Stimulated activated CD4-positive, alpha-beta T cell treated with anti-CD3 and anti-CD28 coated beads, Interleukin-15, amount 100 ng/mL, for 48 hours (primary cell): ENCODE data around the gene SLC4A1AP.

Experiments used
- DNase-seq, 2 donors: peaks; one replicate each; pipeline ENCODE4 v3.0.0-alpha.2; 2020; ENCODE audit warnings: low read depth in 2 of 2

The SLC4A1AP gene

DNA sequence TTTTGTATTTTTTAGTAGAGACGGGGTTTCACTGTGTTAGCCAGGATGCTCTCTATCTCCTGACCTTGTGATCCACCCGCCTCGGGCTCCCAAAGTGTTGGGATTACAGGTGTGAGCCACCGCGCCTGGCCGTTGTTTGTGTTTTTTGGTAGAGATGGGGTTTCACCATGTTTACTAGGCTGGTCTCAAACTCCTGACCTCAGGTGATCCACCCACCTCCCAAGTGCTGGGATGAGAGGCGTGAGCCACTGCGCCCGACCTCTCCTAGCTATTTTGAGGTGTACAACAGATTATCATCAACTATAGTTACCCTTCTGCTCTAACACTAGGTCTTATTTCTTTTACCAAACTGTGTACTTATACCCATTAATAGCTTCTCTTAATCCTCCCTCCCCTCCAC is 78.9 kb downstream of the SLC4A1AP start:
- DNase-seq, result no peak
